Measurements from ENCODE around the gene SLC37A4. TPM values are rescaled to one million over a fixed set of nuclear protein-coding genes. Genes with fewer than 3 reads are reported as not detected.
A peak's percentile ranks its signal among the peaks of the same experiment; 100 is the strongest.

The SLC37A4 gene
- total RNA-seq, 2 donors from 2014 or later: 48.9 to 56.4 TPM

DNA sequence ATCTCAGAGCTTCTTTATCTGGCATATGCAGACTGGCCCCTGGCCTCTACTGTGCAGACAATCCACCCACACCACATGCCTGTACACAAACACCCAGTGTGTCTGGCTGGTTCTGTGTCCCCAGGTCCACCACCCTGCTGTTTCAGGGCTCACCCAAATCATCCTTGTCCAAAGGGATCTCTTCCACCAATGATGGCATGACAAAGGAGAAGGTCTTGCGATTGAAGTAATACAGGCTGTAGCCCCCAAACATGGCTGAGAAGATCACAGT is 1.7 kb downstream of the SLC37A4 start:
- peaks cover 5% of the 10 kb centered on the region for H3K4me1 ChIP-seq
- DNase-seq: no peak
- no peaks in the 10 kb centered on the region for H3K9me3 ChIP-seq
- H3K9ac ChIP-seq (ENCODE audit: low read depth in 2 of 2, low read length in 2 of 2): peak overlapping the region in 1 of 2 donors; percentile 87
- peak overlapping the region; percentile 15 for H3K4me3 ChIP-seq
- intact Hi-C loops (cut with DNase I): no loop called here
- no peak for TF ChIP-seq CTCF (IDR thresholded peaks at IDR 0.05)
- no peaks in the 10 kb centered on the region for H3K27me3 ChIP-seq
- peak overlapping the region; percentile 75 for H3K27ac ChIP-seq
- H3K36me3 ChIP-seq: no peaks in the 10 kb centered on the region

GRCh38 chr11:119028346-119029068 is 2.2 kb downstream of the SLC37A4 start:
- Histone ChIP-seq H3K4me1 (peaks cover 5% of the 10 kb centered on the region), H3K27ac (peak overlapping the region; percentile 75), H3K9ac (ENCODE audit: low read depth in 2 of 2, low read length in 2 of 2) (peak overlapping the region in 1 of 2 donors; percentile 87), H3K36me3 (no peaks in the 10 kb centered on the region), H3K27me3 (no peaks in the 10 kb centered on the region), H3K4me3 (peak overlapping the region; percentile 15), H3K9me3 (no peaks in the 10 kb centered on the region)
- DNase-seq: no peak
- intact Hi-C loops (cut with DNase I): no loop called here
- no peak for TF ChIP-seq CTCF (IDR thresholded peaks at IDR 0.05)

DNA sequence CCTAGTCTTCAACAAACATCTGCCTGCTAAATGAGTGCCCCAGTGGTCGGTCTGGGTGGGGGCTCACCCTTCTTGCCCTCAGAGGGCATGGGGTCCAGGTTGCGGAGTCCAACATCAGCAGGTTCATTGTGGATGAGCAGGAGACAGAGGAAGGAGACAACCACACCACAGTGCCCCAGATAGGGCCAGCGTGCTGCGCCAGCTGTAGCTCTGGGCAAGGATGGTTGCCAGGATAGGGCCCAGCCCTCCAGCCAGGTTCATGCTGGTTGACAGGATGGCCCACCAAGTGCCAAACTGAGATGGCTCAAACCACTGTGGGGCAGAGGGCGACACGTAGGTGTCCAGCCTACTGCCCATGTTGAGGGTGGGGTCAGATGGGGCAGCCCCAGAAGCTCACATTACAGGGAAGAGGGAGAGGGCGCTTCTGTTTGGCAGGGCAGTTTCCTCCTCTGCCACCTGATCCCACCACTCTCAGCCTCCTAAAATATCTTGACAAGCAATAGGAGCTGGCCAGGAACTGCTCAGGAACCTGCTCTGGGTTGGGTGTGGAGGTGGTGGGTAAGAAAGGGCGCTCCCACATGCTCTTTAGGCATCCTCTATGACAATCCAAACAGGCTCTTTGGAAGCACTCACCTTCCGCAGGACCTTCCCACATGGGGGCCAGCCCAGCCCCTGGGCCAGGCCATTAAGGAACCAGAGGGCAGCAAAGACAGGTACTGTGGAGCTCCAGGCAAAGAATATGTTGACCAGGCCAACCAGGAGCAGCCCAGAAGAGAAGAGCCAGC is 2.9 kb downstream of the SLC37A4 start:
- H3K36me3 ChIP-seq: no peaks in the 10 kb centered on the region
- H3K9ac ChIP-seq (ENCODE audit: low read depth in 2 of 2, low read length in 2 of 2): peak overlapping the region in 1 of 2 donors; percentile 87
- no peak for DNase-seq
- H3K4me3 ChIP-seq: no peak overlapping the region
- no peaks in the 10 kb centered on the region for H3K27me3 ChIP-seq
- intact Hi-C loops (cut with DNase I): no loop called here
- no peak for TF ChIP-seq CTCF (IDR thresholded peaks at IDR 0.05)
- no peak overlapping the region for H3K27ac ChIP-seq
- H3K4me1 ChIP-seq: peaks cover 5% of the 10 kb centered on the region
- no peaks in the 10 kb centered on the region for H3K9me3 ChIP-seq

DNA sequence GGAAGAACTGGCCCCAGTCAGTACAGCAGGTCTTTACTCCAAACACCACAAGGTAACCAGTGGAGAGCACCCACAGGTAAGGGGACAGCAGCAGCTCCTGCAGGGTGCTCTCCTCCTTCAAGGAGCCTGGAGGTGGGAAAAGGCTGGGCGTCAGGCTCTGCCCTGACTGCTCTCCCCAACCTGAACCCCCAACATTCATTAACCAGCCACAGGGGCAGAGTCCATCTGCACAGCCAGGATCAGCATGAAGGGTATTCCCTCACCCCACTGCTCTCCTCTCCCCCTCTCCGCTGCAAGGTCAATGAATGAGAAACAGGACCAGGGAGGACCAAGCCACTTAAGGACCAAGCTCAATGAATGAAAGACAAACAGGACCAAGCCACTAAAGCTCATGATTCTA is 3.7 kb downstream of the SLC37A4 start:
- intact Hi-C loops (cut with DNase I): no loop called here
- H3K27me3 ChIP-seq: no peaks in the 10 kb centered on the region
- peaks cover 5% of the 10 kb centered on the region for H3K4me1 ChIP-seq
- no peaks in the 10 kb centered on the region for H3K36me3 ChIP-seq
- H3K27ac ChIP-seq: no peak overlapping the region
- H3K9ac ChIP-seq (ENCODE audit: low read depth in 2 of 2, low read length in 2 of 2): peak overlapping the region in 1 of 2 donors; percentile 4
- no peak overlapping the region for H3K4me3 ChIP-seq
- H3K9me3 ChIP-seq: no peaks in the 10 kb centered on the region
- TF ChIP-seq CTCF (IDR thresholded peaks at IDR 0.05): no peak
- no peak for DNase-seq

DNA sequence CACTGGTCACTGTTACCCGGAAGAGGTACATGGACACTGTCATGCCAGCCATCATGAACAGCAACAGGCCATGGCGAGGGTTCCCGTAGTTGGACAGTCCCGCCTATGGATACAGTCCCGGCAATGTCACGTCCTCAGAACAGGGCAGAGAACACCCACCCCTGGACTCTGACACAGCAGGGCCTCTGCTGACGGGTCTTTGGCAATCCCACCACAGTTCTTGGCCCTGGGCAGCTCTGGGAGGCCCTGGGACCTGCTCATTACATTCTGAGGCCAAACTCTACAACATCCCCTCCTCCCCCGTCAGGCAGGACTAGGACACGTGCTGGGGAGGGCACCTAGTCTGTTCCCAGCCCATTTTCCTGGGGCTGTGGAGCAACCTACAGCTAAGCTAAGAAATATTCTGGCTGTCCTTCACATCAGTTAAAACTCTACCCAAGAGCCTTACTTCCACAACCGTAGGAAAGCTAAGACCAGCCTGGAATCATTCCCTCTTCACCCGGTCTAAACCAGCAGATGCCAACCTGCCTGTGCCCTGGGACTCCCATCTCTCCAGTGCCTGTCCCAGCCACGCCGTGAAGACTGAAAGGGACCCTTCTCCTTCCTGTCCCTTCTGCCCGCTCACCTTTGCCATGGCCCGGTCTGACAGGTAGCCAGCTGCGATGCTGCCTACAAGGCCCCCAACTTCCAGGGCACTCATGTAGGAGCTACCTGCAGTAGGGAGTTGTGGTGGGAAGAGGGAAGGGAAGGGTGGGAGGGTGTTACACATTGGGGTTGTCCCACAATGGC is 4.5 kb downstream of the SLC37A4 start:
- peaks cover 5% of the 10 kb centered on the region for H3K4me1 ChIP-seq
- intact Hi-C loops (cut with DNase I): no loop called here

More for the DNA sequence above, 4.5 kb downstream of the SLC37A4 start:
- Histone ChIP-seq H3K27ac (no peak overlapping the region), H3K9me3 (no peaks in the 10 kb centered on the region), H3K9ac (ENCODE audit: low read depth in 2 of 2, low read length in 2 of 2) (peak overlapping the region in 1 of 2 donors; percentile 0), H3K4me3 (no peak overlapping the region), H3K36me3 (no peaks in the 10 kb centered on the region), H3K27me3 (no peaks in the 10 kb centered on the region)
- no peak for TF ChIP-seq CTCF (IDR thresholded peaks at IDR 0.05)
- no peak for DNase-seq
